HG02759 (cell line): ENCODE results near the gene TBX10.
"Not testable (repeated sequence)": the region's sequence is repeated elsewhere in the genome, so short reads cannot be mapped to it uniquely, and the experiment has no call there.

Source experiments
- ATAC-seq: cut with Tn5 transposase; IDR thresholded peaks from one replicate; pipeline ENCODE4 v1.9.1; 2021; ENCODE audit warnings: mild to moderate bottlenecking, moderate library complexity; ENCODE audit not compliant: unreplicated experiment

Gene TBX10

GRCh38 chr11:67639438-67639859 lies at the start of gene TBX10:
TSS of gene TBX10 (minus strand) at chr11:67639763. CDS start at chr11:67639472, 291 bp downstream.
- no peak for ATAC-seq

DNA sequence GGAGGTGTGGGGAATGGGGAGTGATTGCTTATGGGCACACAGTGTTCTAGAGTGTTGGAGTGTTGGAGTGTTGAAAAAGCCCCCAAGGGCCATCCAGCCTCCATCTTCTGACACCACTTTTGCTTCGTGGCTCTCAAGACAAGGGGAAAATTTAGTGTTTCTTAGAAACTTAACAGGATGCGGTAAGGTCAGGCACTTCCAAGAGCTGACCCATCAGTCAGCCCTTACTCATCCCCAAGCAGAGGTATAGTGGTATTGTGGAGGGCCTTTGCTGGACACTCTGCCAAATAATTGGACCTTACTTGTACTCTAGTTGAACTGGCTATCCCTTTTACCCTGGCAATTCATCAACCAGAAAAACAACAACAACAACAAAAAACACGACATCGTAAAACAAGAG lies 49.6 kb upstream of the TBX10 start:
- no peak for ATAC-seq

GRCh38 chr11:67687986-67688385 lies 48.4 kb upstream of the TBX10 start:
- no peak for ATAC-seq

DNA sequence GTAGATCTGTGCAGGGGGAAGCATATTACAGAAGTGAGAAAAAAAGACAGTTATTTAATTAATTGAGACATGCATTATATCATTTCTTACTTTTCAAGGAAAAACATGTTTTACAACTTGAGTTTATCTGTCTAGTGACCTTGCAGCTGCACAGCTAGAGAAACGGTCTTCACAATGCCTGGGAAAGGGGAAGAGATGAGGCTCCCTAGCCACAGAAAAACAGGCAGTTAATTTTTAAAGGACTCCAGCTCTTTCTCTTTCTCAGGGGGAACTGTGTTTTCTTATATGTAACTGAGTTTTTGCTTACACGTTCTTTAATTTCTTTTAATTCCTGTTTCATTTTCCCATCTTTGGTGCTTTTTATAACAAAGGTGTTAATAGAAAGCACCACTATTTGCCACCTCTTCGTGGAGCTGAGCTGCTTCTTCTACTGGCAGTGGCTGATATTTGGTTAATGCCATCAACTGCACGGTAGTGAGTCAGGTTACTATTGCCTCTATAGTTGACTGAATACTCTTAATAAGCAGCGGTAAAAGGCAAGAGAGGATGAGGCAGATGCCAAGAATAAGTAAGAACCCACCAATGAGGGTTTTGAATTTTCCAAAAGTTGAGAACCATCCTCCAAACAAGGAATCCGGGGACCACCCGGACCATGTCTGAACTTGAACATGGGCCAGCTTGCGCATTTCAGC lies 46.2 kb upstream of the TBX10 start:
- not testable (repeated sequence) for ATAC-seq

- ATAC-seq = not testable (repeated sequence)
These were observed 42.8 kb upstream of the TBX10 start for GRCh38 chr11:67682126-67683034.

DNA sequence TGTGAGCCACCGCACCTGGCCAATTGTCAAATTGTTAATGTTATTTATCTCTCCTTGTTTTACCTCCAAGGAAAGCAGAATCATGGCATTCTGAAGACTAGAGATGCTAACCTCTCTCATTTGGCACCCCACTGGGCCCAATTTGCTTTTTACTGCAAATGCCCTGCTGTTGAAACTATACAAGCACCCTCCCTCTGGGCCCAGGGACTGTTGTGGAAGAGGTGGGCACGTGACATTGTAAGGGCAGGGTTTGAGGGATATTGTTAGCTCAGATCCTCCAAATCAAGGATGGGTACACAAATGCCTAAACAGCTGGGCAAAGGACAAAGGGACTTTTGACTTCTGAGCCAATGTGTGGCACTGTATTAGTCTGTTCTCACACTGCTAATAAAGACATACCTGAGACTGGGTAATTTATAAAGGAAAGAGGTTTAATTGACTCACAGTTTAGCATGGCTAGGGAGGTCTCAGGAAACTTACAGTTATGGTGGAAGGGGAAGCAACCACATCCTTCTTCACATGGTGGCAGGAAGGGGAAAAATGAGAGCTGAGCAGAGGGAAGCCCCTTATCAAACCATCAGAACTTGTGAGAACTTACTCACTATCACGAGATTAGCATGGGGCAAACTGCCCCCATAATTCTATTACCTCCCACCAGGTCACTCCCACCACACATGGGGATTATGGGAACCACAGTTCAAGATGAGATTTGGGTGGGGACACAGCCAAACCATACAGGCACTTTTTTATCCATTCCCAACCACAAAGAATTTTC lies 41.3 kb upstream of the TBX10 start:
- no peak for ATAC-seq

- ATAC-seq = no peak
These were observed 35.6 kb upstream of the TBX10 start for GRCh38 chr11:67675058-67675747.

DNA sequence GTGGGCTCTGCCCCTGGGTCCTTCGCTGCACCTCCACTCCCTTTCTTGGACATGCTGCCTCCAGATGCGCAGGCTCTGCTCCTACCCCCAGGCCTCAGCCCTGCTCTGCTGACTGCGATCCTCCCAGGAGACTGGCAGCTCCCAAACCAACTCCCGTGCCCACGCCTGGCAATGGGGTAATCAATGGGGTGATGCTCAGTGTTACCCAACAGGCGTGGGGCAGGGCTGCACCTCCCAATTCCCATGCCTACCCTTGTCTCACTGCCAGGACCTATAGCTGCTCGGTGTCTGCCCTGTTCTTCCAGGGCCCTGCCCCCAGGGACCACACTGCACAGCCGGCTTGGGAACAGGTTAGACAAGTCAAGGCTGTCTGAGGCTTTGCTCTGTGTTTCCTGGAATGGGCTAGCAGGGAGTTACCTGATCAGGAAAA lies 34.9 kb upstream of the TBX10 start, which contains the start of gene ALDH3B2:
Gene ALDH3B2, minus strand, starts transcription at position 182 of the 430 bp plus-strand sequence. CDS start 7,688 bp downstream, outside the sequence.
- no peak for ATAC-seq

DNA sequence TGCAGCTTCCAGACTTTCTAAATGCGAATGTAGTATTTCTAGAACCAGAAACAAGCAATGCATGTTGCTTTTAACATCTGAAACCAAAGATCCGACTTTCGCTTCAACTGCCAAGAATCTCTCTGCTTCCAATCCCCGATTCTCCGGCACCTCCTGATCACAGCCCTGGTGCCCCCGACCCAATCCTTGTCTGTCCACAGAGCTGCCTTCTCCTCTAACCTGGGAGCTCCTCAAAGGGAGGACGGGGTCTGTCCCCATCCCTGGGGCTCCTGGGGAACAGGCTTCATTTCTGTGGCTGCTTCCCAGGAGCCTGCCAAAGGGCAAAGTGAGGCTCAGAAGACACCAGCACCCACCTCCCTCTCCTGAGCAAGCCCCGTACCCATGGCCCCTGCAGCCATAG lies 34.3 kb upstream of the TBX10 start:
- ATAC-seq = no peak

DNA sequence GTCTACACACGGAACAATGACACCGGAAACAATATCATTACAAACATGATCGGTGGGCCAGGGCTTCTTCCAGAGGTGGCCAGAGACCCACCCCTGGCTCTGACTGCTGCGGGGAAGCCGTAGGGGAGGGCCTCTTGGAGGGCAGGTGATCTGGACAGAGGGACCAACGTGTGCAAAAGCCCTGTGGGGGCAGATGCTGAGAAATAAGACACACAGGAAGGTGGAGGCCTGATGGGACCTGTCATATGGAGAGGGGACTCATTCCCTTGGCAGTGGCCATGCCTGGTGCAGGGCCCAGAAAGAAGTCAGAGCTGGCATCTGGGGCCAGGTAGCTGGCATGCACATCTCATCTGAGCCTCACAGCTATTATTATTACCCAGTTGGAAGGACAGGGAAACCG lies 33.8 kb upstream of the TBX10 start:
- ATAC-seq = no peak

GRCh38 chr11:67671211-67671520 lies 31.6 kb upstream of the TBX10 start:
- no peak for ATAC-seq

- ATAC-seq = no peak
These were observed 31.0 kb upstream of the TBX10 start for GRCh38 chr11:67670316-67671210.

DNA sequence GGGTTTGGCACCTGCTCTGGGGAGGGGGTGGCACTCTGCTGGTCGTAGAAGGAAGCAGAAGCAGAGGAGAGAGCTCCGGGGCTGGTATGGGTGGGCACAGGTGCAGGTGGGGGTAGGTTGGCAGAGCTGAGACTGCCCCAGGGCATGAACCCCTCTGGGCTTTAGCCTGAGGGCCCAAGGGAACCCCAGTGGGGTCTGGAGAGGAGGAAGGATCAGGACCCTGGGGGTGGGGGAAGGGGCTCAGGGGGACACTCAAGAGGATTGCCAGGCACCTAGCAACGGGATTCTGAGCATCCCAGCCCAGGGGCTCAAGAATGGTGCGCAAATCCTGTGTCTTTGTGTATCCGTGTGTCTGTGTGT lies 28.6 kb upstream of the TBX10 start:
- no peak for ATAC-seq

DNA sequence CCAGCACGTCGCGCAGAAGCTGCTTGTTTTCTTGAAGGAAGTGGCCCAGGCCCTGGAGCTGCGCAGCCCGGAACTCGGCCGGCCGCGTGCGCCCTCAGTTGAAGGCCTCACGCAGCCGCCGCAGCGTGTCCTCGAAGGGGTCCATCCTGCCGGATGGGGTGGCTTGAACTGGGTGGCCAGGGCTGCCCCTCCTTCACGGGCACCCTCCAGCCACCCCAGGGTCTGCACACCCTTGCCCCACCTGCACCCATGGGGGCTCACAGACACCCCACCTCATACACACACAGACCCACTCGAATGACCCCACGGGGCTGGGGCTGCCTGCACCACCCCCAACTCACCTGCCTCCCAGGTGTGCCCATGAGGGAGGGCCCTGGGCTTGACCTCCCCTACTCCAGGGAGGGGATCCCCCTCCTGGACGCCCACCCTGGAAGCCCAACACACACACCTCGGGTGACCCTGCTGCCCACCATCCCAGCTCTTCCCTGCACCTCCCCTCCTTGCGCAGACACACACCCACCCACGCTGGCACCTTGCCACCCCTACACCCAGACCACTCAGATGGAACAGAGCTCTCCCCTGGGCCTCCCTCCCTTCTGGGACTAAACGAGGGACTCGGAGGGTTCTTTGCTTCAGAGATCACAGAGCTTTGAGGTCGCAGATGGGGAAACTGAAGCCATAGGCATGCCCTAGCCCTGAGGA lies 28.1 kb upstream of the TBX10 start:
- no peak for ATAC-seq

DNA sequence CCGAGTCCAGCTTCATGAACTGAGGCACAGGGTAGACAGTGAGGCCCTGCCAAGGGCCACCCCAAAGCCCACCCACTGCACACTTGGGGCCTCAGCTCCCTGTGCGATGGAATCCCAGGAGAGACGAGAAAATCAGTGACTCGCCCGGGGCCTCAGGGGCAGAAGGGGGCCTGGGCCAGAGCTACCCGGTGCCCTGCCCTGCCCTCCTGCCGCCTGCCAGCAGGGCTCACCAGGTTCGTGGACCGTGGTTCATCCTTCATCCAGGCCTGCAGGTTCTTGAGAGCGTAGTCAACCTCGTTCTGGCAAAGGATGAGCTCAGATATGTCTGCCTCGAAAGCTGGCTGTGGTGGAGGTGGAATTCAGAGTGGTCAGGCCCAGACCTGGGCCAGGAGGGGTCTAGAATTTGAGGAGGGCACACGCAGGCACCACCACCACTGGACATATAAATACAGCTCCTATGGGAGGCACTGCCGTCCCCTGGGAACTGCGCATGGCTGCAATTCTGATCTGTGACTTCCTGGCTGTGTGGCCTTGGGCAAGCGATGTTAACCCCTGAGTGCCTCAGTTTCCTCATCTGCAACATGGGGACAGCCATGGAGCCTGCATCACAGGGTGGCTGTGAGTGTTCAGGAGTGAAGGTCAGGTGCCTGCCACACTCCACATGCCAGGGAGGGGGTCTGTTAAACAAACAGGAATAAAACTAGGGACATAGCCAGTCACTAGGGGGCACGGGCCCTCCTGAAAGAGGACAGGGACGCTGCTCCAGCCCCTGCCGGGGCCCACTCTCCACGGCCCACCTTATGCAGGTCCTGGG lies 27.3 kb upstream of the TBX10 start:
- no peak for ATAC-seq

GRCh38 chr11:67666303-67666645 lies 26.7 kb upstream of the TBX10 start:
- ATAC-seq = no peak

DNA sequence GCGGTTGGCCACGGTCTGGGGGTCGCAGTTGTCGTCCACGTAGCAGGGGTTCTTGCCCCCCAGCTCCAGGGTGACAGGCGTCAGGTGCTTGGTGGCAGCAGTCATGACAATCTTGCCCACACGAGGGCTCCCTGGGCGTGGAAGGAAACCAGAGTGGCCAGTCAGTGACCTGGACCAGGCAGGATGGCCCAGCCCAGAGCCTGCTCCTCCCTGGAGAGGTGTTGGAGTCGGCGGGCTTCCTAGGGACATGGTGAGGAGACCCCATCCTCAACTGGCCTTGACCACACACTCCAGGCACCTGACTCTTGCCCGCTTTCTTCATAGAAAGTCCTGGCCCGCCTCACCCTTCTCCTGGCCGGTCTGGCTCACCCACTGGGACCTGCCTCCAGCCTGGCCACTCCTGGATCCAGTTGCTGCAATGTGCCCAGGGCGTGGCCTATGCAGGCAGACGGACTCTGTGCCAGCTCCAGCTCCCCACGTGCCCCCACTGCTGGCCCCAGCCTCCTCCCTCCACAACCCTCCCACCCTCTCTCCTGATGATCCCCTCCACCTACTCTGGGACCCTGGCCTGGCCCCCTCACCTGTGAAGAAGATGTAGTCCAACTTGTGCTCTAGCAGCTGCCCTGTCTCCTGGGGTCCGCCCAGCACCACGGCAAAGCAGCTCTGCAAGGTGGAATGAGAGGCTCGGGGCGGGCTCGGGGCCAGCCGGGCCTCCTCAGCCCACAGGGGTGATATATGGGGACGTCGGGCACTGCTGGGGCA lies 26.2 kb upstream of the TBX10 start:
- ATAC-seq = no peak
